ENCODE measurements around the gene AXIN1.

Gene AXIN1

GRCh38 chr16:377419-377951 lies 25.0 kb upstream of the AXIN1 start:
- DNase-seq (ENCODE audit: low read depth in 2 of 2), result no peak
- no peak overlapping the region for H3K4me3 ChIP-seq (replicated peaks in 1 of 2; ENCODE audit: low read depth in 2 of 2, low read length in 2 of 2)
- no peak for TF ChIP-seq CTCF (IDR thresholded peaks at IDR 0.05; ENCODE audit: low read depth, low read length)

GRCh38 chr16:376817-377418 lies 24.4 kb upstream of the AXIN1 start:
- TF ChIP-seq CTCF (IDR thresholded peaks at IDR 0.05; ENCODE audit: low read depth, low read length), result no peak
- no peak for DNase-seq (ENCODE audit: low read depth in 2 of 2)
- H3K4me3 ChIP-seq (replicated peaks in 1 of 2; ENCODE audit: low read depth in 2 of 2, low read length in 2 of 2), result no peak overlapping the region

GRCh38 chr16:375927-376816 lies 23.6 kb upstream of the AXIN1 start:
- no peak for TF ChIP-seq CTCF (IDR thresholded peaks at IDR 0.05; ENCODE audit: low read depth, low read length)
- DNase-seq (ENCODE audit: low read depth in 2 of 2), result no peak
- no peak overlapping the region for H3K4me3 ChIP-seq (replicated peaks in 1 of 2; ENCODE audit: low read depth in 2 of 2, low read length in 2 of 2)

- H3K4me3 ChIP-seq (replicated peaks in 1 of 2; ENCODE audit: low read depth in 2 of 2, low read length in 2 of 2), result no peak overlapping the region
- no peak for DNase-seq (ENCODE audit: low read depth in 2 of 2)
- TF ChIP-seq CTCF (IDR thresholded peaks at IDR 0.05; ENCODE audit: low read depth, low read length), result no peak
Measured at GRCh38 chr16:375212-375611, 22.7 kb upstream of the AXIN1 start.

- TF ChIP-seq CTCF (IDR thresholded peaks at IDR 0.05; ENCODE audit: low read depth, low read length), result no peak
- H3K4me3 ChIP-seq (replicated peaks in 1 of 2; ENCODE audit: low read depth in 2 of 2, low read length in 2 of 2), result no peak overlapping the region
- DNase-seq (ENCODE audit: low read depth in 2 of 2), result no peak
Measured at GRCh38 chr16:374616-374926, 22.0 kb upstream of the AXIN1 start.

GRCh38 chr16:373848-374615 lies 21.5 kb upstream of the AXIN1 start:
- no peak for TF ChIP-seq CTCF (IDR thresholded peaks at IDR 0.05; ENCODE audit: low read depth, low read length)
- no peak overlapping the region for H3K4me3 ChIP-seq (replicated peaks in 1 of 2; ENCODE audit: low read depth in 2 of 2, low read length in 2 of 2)
- no peak for DNase-seq (ENCODE audit: low read depth in 2 of 2)
